Measurements from ENCODE around the gene NDUFAF8.

NDUFAF8 gene

DNA sequence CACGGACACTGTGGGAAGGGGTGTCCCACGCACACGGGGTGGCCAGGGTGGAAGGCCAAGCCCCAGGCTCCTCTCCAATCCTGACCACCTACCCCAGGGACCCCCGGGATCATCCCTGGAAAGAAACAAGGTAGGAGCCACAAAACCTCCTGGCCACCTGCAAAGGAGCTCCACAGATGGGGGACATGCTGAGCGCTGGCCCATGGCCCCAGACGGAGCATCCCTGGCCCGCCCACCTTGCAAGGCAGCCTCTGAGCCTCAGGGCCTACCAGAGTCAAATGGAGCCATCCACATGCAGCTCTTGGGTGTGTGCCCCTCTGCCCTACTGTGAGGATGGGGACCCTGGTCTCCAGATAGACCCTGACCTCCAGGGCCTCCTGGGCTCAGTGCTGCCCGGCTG is 39.7 kb downstream of the NDUFAF8 start:
- no peak for DNase-seq

DNA sequence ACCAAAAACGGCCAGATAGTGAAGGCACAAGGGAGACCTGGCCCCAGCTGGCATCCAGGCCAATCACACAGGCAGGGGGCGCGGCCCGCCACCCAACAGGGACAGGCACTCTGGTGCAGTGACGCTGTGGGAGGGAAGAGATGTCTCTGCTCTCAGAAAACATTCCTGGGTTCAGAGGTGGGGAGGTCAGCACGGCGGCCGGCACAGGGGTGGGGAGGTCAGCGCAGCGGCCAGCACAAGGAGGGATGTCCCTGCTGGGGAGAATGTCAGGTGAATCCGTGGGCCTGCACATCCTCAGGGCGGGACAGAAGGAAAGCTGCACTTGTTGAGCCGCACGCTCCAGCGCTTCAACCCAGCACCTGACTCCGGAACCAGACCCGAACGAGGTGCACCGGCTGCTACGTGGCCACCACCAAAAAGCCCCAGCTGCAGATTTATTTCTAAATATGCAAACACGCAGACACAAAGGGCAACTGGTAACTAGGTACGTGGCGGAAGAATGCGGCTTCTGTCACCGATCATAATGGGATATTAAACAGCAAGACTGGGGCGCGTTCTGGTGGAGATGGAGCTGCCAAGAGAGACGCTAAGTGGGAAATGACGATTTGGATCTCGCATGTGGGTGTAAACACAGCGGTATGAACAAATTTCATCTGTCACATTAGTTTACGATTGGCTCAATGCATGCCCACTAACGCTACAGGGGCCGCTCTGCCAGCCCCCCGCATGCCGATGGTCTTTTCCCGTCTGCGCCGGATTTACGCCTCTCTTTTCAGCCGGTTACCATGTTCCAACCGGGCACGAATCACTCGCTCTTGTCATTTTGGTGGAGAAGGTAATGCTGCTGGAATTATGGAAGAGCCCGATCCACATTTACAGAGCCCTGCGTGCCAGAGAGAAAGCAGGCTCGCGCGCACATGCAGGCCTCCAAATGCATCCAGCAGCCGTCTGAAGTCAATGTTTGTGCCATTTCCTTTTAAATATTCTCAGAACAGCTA is 40.5 kb downstream of the NDUFAF8 start:
- DNase-seq = no peak

DNA sequence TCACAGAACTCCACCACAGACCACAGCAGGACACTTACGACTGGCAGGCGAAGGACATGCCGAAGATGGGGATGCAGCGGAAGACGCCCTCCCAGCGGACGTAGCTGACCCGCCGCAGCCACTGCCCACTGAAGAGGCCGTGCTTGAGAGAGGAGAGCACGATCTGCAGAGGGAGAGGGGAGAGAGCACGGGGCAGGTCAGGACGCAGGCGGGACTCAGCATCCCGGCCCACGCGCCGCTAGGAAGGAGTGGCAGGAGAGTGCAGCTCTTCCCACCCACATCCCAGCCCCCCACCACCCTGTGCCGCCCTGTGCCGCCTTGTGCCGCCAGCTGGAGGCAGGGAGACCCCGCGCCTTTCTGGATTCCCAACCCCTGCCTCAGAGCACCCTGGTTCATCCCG is 41.5 kb downstream of the NDUFAF8 start:
- DNase-seq = no peak

DNA sequence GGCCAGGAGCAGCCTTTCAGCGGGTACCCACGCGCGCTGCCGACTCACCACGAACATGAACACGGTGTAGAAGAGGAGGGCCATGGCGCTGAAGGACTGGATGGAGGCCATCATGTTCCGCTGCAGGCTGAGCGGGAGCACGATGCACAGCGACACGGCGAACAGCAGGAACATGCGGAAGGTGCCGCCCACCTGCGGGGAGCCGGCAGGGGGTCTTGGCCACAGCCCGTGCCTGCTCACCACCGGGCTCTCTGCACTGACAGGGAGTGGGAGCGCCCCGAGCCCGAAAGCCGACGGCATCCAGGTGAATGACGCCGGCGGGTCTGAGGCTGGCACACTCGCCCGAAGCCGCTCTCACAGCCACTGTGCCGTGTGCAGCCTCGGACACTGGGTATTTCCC is 43.0 kb downstream of the NDUFAF8 start:
- DNase-seq = no peak

DNA sequence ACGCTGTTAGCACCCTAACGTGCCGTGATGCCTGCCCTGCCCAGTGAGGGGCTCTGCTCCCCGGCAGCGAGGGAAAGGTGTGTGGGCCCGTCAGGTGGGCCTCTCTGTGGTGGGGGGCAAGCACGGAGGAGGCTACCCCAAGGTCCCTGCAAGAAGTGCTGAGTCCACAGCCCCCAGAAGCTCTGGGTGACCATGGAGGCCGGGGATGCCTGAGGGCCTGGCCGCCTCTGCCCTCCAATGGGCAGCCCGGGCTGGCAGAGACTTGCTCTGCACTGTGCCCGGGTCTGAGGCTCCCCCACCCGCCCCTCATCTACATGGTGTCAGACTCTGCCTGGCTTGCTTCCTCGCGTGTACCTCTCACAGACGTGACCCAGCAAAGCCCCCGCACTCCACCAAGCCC is 43.8 kb downstream of the NDUFAF8 start:
- DNase-seq = no peak

DNA sequence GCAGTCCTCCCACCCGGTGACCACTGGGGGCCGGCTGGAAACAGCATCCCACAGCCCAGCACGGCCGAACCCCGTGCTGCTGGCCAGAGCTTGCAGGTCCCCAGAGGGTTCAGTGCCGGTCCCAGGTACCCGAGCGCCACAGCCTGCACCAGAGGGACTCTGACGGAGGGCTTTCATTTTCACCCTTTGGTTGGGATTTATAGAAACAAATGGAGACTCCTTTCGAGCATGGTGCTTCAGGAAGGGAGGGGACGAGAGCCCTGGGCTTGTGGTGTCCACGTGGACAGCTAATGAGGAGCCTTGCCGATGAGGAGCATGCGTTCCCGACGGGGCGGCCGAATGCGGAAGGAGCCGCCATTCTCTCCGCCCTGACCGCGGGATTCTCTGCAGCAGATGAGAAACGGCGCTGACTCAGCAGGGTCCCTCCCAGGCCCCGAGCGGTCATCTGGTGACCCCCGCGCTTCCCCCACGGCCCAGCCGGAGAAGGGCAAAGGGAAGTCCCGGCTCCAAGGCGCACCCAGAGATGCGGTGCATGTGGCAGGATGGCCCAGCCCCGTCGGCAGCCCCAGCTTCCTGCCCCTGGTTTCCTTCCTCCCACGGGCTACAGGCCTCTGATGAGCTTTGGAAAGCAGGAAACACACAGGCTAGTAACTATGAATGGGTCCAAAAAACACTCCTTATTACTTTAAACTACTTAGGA is 46.2 kb downstream of the NDUFAF8 start:
- DNase-seq = no peak

DNA sequence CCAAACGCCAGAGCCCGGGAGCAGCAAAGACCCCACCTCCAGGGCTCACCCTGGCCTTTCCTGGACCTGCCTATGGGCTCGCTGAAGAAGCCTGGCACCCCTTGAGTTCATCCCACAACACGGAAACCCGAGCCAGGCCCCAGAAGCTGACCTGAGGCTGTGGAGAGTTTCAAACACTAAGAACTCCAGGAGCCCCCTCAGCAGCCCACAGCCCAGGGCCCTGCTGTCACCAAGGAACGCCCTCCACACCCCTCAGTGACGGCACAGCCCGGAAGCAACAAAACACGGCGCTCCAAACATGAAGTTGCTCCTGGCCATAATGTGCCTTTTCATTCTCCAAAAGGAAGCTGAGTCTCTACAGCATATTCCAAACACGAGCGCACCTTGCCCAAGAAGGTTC is 46.8 kb downstream of the NDUFAF8 start:
- DNase-seq = no peak

DNA sequence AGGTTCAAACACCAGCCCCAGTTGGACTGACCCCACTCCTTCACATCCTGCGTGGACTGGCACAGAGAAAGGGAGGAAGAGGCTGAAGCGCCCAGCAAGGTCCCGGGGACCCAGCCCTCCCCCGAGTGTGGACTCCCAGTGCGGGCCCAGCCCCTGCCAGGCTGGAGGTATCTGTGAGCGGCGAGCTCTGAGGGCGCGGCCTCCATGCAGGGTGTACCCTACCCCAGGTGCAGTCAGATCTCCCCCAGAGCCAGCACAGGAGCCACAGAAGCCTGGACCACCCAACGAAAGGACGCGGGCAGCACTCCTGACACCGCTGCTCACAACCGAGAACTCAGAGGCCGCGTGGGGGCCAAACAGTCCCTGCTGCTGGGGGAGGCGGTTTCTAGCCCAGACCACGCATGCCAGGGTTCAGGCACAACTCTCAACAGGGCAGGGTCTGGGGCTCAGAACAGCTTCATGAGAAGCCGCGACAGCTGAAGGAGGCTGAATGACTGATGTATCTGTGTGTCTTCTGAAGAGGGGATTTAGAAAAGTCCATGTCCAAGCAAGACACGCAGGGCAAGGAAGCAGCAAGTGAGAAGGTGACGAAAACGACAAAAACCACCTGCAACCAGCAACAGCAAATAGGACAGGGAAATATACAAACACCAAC is 47.5 kb downstream of the NDUFAF8 start:
- DNase-seq = no peak

DNA sequence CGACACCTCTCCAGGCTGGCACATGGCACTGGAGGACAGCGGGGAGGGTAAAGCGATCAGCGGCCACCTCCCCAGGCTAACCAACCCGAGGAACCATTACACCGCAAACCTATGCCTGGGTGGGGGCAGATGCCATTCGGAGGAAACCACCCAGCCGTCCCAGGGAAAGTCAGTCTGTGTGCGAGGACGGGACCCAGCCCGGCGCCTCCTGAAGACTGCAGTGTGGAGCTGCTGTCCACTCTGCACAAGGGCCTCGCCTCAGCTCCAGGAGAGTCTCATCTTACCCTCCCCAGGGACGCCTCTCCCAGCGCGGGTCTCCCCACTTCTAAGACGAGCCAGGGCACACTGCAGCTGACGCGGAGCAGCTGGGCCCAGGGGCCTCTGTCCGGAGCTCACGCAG is 48.0 kb downstream of the NDUFAF8 start:
- no peak for DNase-seq

DNA sequence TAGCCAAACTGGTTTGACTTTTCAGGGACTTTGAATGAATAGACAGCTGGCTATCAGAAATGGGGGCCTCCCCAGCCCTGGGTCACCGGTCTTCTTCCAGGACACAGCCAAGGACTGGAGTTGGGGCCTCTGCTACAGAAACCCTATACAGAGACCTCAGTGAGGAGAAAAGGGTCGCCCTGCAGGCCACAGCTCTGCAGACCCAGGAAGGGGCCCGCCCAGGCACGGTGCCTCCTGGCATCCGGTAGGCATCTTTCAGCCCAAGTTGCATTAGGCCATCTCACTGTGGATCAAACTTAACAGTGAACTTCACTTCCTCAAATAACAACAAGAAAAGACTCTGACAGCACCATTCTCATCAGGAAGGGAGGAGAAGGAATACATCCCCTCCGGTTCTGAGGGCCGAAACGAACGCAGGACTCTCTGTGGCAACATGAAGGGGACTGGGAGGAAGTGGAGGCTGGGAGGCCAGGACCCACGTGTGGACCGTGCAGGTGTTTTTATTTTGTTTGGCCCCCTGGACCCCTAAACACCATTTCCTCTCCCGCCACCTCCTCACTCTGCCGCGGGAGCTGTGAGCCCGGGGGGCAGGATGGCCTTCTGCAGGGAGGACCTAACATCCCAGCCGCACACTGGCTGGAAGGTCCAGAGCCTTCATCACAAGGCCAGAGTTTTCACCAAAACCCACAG is 48.8 kb downstream of the NDUFAF8 start:
- no peak for DNase-seq

DNA sequence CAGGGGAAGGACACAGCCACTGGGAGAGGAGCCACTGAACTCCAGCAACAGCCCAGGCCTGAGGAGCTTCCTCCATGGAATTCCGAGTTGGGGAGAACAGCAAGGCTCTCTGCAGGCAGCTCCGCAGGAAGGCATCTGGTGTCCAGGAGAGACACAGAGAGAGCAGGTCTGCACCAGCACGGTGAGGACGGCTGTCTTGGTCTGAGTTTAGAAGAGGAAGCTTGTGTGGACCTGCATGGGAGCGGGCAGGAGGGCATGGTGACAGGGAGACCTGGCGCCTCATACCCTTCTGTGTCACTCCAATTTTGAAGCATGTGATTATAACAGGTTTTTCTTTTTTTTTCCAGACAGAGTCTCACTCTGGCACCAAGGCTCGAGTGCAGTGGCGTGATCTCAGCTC is 49.6 kb downstream of the NDUFAF8 start:
- no peak for DNase-seq

DNA sequence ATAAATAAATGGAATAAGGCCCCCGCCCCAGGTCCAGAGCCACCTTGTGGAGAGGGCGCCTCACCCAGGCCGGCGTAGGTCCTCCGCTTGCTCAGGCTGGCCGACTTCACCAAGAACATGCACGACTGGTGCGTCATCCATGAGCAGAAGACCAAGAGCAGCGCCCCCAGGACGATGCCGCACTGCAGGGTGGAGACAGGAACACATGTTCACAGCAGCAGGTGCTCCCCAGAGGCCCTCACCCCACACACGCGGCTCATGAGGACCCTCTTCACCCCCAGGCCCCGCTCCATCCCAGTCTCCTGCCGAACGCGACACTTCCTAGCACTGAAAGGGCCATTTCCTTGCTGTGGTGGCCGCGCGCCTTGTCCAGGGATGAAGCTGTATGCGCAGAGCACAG is 50.5 kb downstream of the NDUFAF8 start:
- DNase-seq = no peak

DNA sequence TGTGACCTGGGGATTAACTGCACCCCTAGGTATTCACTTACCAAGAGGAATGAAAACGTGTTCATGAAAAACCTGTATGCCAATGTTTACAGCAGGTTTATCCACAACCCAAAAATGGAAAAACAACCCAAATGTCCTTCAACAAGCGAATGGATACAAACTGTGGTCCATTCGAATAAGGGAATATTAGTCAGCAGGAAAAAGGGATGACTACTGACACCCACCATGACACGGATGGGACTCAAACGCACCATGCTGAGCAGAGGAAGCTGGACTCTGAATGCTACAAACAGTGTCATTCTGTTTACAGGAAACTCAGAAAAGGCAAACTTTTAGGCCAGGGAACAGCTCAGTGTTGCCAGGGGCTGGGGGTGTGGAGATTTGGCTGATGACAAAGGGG is 51.1 kb downstream of the NDUFAF8 start:
- no peak for DNase-seq
